GM12864 (cell line): Measurements from ENCODE around the gene C1orf21.

Experiments used
- DNase-seq: peaks from one replicate; pipeline ENCODE4 v3.0.0-alpha.2; 2011; ENCODE audit warnings: low read depth
- H3K4me3 ChIP-seq: 2 replicates; pipeline ENCODE4 v1.5.1; 2011; ENCODE audit warnings: mild to moderate bottlenecking, low read depth, low read length, control low read depth
- TF ChIP-seq, protein P1 (sequence below): IDR thresholded peaks from 2 replicates; pipeline ENCODE4 v1.5.1; 2011; ENCODE audit warnings: low read depth, mild to moderate bottlenecking, moderate library complexity, low read length, control low read depth, inconsistent platforms; ENCODE audit errors: missing control alignments

C1orf21 gene

DNA sequence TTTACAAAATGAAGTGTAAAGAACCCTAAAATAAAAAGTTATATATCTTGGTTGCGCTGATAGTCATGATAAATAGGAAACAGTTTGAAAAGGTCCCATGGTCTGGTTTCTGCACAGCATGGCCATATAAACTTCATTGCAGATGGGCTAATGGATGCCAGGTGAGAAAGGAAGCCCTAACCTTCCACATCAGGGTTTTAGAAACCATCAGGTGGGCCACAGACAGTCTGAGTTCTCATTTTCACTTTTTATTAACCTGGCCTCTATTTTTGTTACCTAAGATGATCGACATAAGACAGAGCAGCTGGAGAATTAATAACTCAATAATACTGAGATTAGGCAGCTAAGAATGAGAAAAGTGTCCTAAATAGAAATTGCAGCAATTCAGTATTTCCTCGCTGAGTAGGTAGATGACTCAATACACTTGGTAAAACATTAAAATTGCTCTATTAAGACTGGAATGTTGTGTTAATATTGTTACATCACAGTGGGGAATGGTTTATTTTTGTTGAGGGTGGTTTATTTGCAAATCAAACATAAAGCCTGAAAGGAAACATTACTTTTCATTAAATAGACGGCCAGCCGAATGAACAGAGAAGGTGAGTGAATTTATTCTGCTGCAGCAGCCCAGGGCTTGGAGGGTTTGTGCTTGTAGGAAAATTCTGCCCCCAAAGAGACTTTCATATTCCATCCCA, 21.1 kb downstream of the C1orf21 start:
- TF ChIP-seq, protein P1, sequence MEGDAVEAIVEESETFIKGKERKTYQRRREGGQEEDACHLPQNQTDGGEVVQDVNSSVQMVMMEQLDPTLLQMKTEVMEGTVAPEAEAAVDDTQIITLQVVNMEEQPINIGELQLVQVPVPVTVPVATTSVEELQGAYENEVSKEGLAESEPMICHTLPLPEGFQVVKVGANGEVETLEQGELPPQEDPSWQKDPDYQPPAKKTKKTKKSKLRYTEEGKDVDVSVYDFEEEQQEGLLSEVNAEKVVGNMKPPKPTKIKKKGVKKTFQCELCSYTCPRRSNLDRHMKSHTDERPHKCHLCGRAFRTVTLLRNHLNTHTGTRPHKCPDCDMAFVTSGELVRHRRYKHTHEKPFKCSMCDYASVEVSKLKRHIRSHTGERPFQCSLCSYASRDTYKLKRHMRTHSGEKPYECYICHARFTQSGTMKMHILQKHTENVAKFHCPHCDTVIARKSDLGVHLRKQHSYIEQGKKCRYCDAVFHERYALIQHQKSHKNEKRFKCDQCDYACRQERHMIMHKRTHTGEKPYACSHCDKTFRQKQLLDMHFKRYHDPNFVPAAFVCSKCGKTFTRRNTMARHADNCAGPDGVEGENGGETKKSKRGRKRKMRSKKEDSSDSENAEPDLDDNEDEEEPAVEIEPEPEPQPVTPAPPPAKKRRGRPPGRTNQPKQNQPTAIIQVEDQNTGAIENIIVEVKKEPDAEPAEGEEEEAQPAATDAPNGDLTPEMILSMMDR, result no peak
- no peak overlapping the region for H3K4me3 ChIP-seq
- no peak for DNase-seq

DNA sequence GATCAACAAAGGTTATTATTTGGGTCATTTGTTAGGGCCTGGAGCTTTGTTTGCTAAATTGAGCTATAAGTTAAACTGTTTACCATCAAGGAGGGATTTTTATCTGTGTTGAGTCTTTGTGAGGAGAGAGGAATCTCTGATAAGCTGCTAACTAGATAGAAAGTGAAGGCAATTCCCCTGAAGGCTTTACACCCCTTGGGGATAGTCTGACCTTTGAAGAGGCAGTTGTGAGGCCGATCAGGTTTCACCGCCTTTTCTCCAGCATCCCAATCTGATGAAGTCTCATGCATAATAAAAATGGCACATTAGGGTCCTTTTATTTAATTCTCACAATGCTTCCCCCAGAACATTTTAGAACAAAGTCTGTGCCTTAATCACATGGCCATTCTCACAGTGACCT, 21.8 kb downstream of the C1orf21 start:
- DNase-seq, result no peak
- no peak overlapping the region for H3K4me3 ChIP-seq
- TF ChIP-seq, protein P1, result no peak

DNA sequence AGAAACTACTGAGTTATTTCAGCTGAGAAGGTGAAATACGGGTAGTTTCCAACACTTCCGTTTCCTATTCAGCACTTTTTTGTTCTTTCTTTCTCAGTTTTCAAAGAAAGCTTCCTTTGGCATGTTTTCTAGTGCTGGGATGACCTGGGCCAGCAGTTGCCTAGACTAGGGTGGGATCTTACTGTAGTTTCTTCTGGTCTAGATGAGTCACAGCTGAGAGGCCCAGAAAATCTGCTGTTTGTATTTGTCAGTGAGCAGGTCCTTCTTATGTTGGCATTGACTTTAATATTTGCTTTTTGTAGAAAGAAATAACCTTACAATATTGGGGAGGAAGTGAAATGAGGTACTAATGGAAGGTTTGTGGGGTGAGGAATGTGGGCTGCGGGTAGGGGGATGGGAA, 22.2 kb downstream of the C1orf21 start:
- DNase-seq, result no peak
- TF ChIP-seq, protein P1, result no peak
- no peak overlapping the region for H3K4me3 ChIP-seq

DNA sequence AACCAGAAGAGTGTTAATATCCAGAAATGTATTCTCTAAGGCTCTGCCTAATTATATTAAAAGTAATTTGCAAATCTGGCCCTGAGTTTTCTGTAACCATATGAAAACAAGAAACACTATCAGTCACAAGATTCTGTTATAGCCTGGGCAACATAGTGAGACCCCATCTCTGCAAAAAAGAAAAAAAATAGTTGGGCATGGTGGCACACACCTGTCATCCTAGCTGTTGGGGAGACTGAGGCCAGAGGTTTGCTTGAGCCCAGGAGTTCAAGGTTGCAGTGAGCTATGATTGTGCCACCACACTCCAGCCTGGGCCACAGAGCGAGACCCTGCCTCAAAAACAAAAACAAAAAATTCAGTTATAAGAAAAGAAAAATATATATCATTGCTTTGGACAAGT, 25.6 kb downstream of the C1orf21 start:
- no peak overlapping the region for H3K4me3 ChIP-seq
- TF ChIP-seq, protein P1, result no peak
- no peak for DNase-seq

DNA sequence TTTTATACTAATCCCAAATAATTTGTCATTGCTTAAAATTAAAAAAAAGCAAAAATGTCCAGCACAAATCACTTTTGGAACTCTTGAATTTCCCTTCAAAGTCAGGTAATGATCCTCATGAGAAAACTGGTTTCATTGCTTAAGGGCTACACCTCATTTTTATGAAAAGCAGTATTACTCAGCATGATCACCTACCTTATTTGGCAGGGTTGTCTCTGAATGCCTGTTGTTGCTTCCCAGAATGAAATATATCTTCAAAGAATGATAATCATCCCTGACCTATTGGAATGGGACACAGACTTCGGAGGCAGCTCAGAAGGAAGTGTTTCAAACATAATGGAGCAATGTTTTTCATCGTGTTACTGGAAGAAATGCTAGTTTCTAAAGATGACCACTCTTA, 29.7 kb downstream of the C1orf21 start:
- TF ChIP-seq, protein P1, result no peak
- no peak for DNase-seq
- no peak overlapping the region for H3K4me3 ChIP-seq

DNA sequence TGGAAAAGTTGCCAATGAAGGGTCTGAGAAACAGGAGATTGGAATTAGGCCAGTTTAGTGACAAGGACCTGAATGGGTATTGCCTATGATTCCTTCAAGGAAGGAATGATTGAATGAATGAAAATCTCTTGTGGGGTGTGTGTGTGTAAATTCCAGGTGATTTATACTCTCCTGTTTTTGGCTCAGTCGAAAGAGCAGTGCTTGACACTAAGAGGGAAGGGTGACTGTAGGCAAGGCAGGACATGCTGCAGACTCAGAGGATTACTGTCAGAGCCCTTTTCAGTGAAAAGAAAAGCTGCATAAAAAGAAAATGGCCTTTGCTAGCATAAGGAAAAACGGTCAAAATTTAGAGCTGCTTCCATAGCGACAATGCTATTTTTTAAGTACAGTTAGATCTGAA, 30.1 kb downstream of the C1orf21 start:
- H3K4me3 ChIP-seq, result no peak overlapping the region
- TF ChIP-seq, protein P1, result no peak
- no peak for DNase-seq

DNA sequence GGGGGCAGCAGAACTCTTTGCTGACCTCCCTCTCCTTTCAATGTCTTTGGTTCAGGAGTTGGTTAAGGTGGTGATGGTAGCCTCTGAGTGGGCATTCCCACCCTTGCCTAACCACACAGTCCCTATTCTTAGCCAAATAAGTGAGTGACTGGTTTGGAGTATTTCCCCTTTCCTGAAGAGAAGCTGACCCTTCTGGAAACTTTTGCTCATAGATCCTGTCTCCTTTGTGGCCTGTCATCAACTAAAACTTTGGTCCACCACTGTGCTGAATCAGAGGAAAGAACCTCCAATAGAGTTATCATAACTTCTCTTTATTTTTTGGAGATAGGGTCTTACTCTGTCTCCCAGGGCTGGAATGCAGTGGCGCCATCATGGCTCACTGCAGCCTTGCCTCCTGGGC, 31.1 kb downstream of the C1orf21 start:
- H3K4me3 ChIP-seq, result no peak overlapping the region
- DNase-seq, result no peak
- TF ChIP-seq, protein P1, result no peak
